Measurements from ENCODE around the gene ELK4.

- TF ChIP-seq EZH2 (IDR thresholded peaks at IDR 0.05; ENCODE audit: low read length) (no peak), CTCF (optimal IDR thresholded peaks at IDR 0.05 in 1 of 3, IDR thresholded peaks at IDR 0.05 in 1 of 3, conservative IDR thresholded peaks at IDR 0.05 in 1 of 3; ENCODE audit: extremely low read depth in 1 of 3, insufficient read depth in 2 of 3, low read length in 3 of 3) (no peak)
Observed at GRCh38 chr1:205656236-205656635, 24.4 kb upstream of the ELK4 start.
